ENCODE measurements around the gene WASF2.
A peak's percentile ranks its signal among the peaks of the same experiment; 100 is the strongest.
"Not testable (repeated sequence)": the region's sequence is repeated elsewhere in the genome, so short reads cannot be mapped to it uniquely, and the experiment has no call there.

The WASF2 gene, protein sequence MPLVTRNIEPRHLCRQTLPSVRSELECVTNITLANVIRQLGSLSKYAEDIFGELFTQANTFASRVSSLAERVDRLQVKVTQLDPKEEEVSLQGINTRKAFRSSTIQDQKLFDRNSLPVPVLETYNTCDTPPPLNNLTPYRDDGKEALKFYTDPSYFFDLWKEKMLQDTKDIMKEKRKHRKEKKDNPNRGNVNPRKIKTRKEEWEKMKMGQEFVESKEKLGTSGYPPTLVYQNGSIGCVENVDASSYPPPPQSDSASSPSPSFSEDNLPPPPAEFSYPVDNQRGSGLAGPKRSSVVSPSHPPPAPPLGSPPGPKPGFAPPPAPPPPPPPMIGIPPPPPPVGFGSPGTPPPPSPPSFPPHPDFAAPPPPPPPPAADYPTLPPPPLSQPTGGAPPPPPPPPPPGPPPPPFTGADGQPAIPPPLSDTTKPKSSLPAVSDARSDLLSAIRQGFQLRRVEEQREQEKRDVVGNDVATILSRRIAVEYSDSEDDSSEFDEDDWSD

DNA sequence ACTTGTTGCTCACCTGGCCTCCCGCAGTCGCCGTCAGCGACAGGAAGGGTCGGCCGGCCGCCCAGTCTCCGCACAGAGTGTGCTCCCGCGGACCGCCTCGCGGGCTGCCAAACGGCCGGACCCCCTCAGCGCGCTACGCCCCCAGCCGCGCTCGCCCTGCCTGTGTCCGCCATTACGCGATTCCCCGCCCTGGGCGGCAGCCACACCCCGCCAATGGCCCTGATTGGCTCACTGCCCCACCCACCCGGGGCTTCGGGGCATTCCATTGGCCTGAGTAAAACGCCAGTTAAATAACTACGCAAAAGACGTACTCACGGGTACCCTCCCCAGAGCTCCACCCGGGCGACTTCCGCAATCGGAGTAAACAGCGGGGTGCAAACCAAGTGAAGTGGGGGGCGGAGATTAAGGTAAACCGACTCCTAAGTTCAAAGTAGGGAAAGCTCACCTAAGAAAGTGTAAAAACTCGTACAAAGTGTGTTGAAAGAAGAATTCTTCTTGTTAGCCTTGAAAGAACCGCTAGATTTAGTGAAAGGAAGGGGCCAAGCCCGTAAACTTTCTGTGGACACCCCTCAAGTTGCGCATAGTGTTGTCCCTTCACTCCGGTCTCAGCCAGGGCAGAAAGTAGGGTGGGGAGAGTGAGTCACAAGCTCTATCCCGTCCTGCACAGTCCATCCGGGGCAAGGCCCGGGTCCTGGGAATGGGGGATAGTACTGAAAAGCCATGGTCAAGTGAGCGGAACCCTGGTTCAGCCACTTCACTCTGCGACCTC lies at the start of gene WASF2:
TSS of gene WASF2 (minus strand) at position 195 of the 769 bp plus-strand sequence. CDS start 61,277 bp downstream, outside the sequence.
- peak; percentile 92 for DNase-seq (ENCODE audit: insufficient read length, low spot score)
- FAIRE-seq = peak; percentile 75

DNA sequence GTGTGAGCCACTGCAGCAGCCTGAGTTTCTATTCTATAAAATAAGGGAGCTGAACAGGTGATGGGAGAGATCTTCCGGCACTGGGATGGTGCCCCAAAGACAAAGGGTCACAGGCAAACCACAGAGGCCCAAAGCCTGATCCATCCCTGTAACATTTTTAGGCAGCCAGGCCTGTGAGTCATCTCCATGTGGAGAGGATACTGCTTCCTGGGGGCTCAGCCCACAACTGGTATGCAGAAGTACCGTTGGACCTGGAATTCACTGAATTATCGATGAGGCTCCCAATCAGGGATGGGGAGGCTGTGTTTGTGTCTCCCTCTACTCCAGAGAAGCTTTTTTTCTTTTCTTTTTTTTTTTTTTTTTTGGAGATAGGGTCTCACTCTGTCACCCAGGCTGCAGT lies 48.8 kb upstream of the WASF2 start:
- DNase-seq (ENCODE audit: insufficient read length, low spot score) (peak; percentile 76), FAIRE-seq (peak; percentile 82)

DNA sequence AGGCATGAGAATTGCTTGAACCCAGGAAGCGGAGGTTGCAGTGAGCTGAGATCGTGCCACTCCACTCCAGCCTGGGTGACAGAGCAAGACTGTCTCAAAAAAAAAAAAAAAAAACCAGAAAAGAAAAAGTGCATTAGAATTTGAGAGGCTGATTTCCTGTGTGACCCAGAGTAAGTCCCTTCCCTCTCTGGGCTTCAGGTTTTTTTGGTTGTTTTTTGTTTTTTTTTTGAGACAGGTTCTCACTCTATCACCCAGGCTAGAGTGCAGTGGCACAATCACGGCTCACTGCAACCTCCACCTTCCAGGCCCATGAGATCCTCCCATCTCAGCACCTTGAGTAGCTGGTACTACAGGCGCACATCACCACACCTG lies 48.3 kb upstream of the WASF2 start:
- not testable (repeated sequence) for DNase-seq (ENCODE audit: insufficient read length, low spot score); FAIRE-seq

DNA sequence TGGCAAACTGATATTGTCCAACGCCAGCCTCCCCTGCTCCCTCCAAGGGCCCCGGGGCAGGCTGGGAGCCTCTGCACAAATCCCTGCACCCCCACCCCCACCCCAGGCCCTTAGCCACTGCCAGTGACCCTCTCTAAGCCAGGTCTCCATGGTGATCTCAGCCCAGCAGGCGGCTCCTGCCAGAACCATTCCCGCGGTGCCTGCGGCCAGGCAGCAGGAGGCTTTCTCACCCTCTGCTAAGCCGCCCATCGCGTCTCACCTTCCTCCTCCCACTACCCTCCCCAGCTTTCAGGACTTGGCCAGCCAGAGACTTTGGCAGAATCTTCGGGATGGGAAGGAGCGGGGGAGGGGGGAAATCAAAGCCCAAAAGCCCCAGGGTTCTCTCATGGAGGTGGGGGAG lies 46.8 kb upstream of the WASF2 start:
- FAIRE-seq (no peak), DNase-seq (ENCODE audit: insufficient read length, low spot score) (no peak)

DNA sequence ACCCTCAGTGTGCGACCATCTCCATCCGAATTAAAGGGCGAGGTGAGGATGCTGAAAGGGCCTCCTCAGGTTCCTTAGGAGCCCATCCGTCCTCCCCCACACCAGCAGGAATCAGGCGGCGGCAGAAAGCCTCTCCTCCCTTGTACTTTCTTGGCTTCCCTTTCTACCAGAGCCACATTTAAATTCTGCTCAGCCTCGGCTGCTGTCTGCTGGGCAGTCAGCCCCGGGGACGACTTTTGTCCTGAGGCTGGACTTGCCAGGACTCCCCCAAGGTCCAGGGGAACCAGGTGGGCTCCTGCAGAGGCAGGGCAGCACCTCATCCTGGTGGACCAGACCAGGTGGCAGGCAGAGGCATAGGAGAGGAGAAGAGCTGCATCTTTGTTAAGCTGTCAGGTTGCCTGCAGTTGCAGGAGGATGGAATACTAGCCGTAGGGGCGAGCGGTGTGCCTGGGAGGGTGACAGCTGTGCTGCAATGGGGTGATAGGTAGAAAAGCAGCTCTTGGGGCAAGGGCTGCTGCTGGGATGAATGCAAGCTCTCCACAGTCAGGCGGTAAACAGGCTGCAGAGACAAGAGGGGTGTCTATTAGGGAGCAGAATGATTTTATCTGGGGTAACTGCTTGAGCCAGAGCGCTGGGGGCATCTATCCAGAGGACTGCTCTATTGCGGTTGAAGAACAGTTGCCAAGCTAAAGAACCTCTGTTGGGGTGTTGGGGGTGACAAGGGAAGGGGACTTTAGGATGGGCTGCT lies 46.2 kb upstream of the WASF2 start:
- DNase-seq (ENCODE audit: insufficient read length, low spot score) (no peak), FAIRE-seq (no peak)

DNA sequence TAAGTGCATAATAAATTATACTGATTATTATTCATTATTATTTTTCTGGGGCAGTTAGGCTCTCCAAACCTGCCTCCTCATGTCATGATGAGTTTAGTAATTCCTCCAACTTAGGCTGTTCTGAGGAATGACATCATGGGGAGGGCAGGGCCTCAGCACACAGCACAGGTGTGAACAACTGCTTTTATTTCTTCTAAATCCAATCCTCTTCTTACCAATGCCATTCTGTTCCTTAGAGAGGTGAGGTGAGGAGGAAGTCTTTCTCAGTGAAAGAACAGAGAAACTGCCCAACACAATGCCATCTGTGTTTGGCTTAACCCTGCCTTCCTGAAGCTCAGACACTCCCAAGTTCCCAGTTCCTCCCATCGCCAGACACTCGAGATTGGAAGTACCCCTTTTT lies 45.4 kb upstream of the WASF2 start:
- DNase-seq (ENCODE audit: insufficient read length, low spot score) (no peak), FAIRE-seq (no peak)

DNA sequence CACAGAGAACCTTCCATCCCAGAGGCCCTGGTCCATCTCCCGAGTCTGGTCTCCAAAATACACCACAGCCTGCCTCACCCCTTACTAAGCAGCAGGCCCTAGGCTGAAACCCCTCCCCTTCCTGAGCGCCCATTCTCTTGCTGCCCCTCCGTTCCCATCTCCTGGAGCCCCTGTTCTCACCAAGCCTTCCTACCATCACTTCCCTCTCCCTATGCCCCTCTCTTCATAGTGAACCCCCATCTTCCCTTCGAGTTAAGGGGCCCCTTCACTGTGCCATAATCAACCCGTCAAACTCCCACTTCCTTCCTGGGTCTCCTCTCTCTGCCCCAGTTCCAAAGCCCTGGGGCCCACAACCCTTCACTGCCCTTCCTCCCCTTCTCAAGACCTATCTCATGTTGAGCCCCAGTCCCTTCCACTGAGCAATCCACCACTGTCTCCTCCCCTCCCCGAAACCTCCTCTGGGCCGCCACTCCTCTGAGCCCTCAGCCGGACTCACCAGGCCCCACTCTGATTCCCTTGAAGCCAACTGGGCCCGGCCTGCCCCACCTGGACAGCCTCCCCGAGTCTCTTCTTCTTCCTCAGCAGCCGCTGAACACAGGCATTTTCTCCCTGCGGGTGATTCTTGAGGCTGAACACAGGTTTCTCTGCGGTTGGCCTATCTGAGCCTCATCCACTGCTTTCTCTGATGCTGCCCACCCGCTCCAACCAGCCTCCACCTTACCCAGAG lies 42.2 kb upstream of the WASF2 start:
- no peak for FAIRE-seq
- DNase-seq (ENCODE audit: insufficient read length, low spot score) = no peak

DNA sequence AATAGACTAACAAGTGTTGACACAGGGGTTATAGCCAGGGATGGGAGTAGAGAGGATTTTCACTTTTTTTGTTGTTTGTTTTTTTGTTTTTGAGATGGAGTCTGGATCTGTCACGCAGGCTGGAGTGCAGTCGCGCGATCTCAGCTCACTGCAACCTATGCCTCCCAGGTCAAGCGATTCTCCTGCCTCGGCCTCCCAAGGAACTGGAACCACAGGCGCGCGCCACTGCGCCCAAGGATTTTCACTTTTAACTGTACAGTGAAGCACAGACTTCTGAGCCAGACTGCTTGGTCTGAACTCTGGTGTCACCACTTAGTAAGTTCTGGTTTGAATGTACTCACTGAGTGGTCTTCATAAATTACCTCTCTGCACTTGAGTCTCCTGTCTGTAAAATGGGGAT lies 40.2 kb upstream of the WASF2 start:
- FAIRE-seq = no peak
- no peak for DNase-seq (ENCODE audit: insufficient read length, low spot score)

DNA sequence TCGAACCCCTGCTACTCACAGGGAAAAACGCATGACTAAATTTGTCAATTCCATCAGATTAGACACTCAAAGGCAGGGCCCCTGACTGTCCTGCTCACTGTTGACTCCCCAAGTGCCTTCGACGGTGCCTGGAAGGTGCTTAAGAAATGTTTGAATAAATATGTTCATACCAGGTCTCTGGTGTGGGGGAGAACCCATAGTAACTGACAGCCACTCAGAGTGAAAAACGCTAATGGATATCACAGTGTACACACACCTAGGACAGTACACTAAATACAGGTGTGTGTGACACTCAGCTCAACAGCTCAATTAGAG lies 39.7 kb upstream of the WASF2 start:
- DNase-seq (ENCODE audit: insufficient read length, low spot score) (no peak), FAIRE-seq (no peak)

DNA sequence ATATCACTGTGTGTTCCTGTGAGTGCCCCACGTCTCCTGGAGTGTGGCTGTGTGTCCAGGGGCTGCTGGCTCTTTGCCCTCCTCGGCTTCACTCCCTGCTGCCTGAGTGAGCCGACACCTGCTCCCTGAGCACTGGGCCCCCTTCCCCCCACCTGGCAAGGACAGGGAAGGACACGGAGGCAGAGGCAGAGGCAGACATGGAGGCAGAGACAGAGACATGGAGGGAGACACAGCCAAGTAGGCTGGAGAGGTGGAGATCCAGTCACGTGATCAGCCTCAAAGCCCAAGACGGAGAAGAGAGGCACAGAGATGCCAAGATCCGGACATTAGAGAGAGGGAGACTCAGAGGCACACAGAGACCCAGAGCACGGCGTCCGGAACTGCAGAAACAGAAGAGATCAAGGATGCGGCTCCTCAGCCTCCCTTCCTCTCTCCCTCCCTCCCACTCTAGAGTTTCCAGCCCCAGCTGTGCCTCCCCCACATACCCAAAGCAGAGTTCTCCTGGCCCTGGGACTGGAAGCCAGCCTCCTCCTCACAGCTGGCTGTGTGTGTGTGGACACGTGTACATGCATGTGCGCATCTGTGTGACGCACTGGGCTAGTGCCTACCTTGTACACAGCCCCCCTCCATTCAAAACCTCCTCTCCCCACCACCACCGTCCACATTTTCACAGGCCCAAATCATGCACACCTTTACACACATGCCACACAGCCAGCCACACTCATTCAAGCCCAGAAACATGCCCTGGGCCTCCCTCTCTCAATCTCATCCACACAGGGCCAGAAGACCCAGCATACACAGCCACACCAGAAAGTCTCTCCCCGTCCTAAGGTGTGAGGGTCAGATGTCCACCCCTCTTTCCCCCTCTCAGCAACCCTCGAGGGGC lies 39.1 kb upstream of the WASF2 start:
- DNase-seq (ENCODE audit: insufficient read length, low spot score) (no peak), FAIRE-seq (no peak)

DNA sequence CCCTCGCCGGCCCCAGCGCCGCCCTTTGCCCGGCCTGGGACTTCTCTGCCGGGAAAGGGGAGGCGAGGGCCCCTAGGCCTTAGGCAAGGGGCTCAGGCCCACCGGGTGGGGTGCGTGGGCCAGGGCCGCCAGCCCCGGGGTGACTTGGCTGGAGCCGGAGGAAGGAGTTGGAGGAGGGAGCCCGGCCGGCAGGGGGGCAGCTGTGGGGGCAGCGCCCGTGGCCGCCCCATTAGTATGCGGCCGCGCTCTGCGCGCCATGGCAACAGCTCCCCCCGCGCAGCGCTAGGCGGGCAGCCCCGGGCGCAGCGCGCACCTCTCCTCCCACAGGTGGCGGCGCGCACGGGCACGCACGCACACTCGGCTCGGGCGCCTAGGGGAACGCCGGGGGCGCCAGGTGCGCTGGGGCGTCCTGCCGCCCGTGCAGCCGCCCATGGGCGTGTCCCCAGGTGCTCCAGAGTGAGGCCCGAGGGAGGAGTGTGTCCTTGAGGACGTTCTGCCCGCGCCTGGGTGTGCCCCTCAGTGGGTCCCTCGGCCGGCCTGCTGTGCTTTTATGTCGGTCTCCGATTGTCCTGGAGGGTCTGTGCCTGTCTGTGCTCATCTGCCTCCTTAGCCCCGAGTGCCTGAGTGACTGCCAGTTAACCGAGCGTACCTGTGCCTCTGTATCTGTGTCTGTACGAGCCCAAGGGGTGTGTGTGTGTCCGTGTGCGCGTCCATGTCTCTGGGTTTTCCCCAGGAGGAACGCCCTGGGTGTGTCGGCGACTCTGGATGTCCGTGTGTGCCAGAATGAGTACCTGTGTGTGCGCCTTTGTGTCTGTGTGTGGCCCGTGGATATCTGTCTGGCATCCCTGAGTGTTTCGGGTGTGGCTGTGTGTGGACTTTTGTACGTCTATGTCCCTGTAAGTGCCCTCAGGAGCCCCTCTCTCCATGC lies 38.2 kb upstream of the WASF2 start:
- DNase-seq (ENCODE audit: insufficient read length, low spot score) (no peak), FAIRE-seq (no peak)

DNA sequence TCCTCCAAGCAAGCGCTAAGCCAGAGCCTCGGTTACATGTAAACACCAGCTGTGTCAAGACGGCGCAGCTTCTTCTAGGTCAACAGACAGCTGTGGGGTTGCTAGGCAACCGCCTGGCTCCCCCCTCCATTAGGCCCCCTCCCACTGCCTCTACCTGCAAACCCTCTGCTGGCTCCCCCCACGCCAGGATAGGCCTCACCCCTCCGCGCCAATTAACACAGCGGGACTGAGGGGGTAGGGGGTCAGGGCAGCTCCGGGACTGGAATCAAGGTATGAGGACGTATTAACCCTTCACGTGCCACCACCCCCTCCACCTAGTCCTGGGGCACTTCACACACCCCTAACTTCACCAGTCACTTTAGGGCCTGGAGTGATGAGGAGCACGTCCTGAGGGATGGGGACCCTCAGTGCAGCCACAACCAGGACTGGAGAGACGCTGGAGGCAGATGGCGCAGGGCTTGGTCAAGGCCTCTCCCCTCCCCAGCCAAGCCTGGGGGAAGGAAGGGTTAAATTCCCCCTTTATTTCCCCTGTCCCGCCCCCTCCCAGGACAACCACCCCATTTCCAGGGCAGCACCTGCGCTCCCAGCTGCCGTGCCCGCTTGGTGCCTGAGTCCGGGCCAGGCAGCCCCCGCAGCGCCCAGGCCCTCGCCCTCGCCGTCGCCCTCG lies 37.4 kb upstream of the WASF2 start:
- no peak for FAIRE-seq
- DNase-seq (ENCODE audit: insufficient read length, low spot score) = no peak

DNA sequence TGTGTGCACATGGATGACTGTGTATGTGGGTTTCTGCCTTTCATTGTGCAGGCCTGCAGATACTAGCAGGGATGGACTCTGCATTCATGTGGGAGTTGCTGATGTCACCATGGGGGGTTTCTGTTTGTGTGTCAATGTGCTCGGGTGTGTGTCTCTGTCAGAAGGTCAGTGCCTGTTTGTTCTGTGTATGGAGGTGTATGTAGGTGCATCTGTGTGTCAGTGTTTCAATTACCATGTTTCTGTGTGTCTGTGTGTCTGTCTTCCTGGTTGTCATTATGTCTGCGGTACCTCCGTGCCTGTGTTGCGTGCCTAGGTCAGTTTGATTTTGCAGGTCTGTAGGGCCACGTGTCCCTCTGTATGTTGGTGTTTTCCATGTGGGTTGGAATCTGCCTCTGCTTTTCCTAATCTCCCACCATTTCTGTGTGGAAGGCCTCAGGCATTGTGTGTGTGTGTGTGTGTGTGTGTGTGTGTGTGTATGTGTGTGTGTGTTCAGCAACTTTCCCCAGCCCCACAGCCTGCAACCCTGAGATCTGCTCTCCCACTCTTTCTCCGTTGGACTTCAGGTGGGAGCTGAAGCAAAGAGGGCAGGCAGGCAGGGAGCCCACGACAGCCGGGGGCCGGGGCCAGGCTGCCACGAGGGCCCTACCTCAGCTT lies 36.7 kb upstream of the WASF2 start:
- FAIRE-seq (no peak), DNase-seq (ENCODE audit: insufficient read length, low spot score) (no peak)

DNA sequence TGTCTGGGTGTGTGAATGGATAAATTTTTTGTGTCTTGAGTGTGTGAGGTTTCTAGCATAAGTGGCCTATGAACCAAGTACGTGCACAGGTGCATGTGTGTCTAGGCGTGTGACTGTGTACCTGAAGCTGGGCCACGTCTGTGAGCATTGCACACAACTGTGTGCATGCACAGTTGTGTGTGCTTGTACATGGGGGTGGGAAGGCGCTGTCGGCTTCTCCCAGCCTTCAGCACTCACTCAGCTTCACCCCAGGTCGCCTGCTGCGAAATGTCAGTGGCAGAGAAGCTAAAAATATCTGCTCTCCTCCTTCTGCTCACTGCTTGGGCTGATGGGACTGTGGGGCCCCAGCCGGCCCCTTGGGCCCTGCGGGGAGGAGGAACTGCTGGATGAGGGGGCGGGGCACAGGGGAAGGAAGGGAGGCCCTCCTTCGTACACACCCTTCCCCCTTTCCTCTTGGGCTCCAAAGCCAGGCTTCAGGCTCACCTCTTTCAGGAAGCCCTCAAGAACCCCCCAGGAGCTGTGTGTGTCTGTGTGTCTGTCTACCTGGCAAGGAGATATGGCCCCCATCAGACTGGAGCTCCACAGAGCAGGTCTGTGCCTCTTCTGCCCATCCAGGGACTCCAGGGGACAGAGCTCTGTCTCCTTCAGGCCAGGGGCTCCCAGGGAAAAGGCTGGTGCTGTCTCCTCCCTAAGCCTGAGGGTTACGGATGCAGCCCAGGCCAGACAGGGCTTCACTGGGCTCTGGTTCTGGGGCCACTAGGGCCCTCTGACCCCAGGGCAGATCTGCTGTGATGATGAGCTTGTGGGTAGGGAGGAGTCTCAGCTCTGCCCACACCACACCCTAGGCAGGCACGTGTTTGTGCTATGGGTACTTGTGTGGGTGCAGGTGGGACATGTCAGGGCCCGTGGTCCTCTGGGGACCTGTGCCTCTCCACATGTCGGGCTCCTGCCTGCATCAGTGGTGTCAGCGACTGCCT lies 35.6 kb upstream of the WASF2 start:
- FAIRE-seq (no peak), DNase-seq (ENCODE audit: insufficient read length, low spot score) (peak; percentile 64)

DNA sequence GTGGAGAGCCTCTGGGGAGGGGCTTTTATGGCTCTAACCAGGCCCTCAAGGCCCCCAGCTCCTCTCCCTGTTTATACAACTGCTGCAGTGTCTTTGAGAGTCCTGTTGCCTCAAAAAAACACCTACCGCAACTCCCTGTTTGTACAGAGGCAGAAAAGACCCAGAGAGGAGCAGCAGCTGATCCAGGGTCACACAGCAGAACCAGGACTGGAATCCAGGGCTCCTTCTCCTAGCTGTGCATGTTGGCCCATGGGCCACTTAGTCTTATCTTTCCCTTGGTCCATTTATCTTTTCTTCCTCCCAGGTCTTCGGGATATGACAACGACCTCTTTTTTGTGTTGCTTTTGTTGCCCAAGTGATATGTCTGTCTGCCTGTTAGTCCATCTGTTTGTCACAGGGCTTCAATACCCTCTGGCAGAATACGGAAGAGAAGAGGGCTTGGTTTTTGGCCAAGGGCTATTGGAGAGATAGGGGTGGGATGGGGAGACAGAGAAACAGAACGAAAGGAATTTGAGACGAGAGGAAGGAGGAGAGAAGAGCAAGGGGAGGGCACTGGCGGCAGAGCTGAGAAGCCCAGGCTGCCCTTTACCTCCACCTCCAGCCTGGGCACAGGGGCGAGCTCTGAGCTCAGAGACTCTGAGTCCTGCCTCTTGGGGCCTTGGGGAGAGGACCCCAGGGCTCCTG lies 33.5 kb upstream of the WASF2 start:
- FAIRE-seq (no peak), DNase-seq (ENCODE audit: insufficient read length, low spot score) (no peak)

Data from HTR-8/SVneo (cell line).